Suppressor macrophage treated with lipopolysaccharide for 4 hours (primary cell): Measurements from ENCODE around the gene GPR15.
"Not testable (repeated sequence)": the region's sequence is repeated elsewhere in the genome, so short reads cannot be mapped to it uniquely, and the experiment has no call there.

Experiments
- DNase-seq: peaks from one replicate; pipeline ENCODE4 v3.0.0-alpha.2; 2020

GPR15 gene

DNA sequence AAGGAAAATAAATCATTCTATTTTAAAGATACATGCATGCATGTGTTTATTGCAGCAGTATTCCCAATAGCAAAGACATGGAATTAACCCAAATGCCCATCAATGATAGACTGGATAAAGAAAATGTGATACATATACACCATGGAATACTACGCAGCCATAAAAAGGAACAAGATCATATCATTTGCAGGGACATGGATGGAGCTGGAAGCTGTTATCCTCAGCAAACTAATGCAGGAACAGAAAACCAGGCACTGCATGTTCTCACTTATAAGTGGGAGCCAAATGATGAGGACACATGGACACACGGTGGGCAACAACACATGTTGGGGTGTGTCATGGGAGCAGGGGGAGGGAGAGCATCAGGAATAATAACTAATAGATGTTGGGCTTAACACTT is 28.0 kb downstream of the GPR15 start:
- DNase-seq, result not testable (repeated sequence)

GRCh38 chr3:98560911-98561310 is 29.1 kb downstream of the GPR15 start:
- DNase-seq, result no peak

DNA sequence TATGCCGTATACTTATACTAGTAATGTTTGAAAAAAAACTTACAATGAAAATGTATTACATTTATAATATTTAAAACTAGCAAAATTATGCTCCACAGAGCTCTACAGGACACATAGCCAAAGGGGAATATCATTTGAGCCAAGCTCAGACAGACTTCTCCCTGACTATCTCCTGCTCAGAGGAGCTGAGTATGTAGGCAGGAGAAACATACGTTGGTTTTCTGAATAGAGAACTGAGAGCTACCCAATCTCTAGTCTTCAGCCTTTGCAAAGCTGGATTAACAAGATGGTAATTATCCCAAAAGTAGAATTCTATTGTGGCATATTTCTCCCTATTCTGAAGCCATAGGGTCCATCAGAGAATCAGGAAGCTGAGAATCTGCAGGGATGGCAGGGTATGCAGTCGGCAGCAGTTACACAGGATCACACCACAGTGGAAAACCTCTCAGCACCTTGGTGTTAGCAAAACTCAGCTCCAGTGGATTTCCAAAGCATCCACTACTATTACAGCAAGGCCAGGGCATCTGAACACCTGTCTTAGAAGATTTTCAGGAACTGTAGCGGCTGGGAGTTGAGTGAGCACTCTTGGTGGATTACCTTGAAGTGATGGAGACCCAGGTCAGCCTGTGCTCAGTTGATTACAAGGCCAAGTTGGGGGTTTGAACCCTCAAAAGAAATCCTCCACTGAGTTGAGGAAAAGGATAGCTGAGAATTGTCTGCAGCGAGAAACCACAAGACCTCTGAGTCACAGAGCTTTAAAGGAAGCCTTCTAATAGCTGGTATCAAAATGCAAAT is 30.1 kb downstream of the GPR15 start:
- DNase-seq, result peak; percentile 25

DNA sequence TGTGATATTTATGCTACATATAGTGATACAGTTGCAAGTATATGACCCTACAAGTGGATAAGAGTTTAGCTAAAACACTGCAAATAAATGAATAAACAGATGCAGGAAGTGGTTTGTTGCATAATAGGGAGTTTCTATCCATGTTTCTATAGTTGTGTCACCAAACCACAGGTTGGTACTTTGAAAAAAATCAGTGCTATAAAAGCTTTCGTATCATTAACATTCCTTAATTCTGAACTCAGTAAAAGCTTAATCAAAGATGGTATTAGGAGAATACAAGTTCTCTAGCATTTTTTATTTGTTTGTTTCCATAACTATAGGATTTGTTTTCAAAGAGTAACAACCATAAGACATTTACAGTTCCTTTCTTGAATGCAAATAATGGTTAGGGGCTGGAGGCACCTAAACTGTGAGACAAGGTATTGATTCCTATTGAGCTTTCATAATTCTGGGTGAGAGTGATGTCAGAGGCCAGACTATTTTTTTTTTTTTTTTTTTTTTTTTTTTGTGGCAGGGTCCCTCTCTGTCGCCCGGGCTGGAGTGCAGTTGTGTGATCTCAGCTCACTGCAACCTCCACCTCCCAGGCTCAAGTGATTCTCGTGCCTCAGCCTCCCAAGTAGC is 32.0 kb downstream of the GPR15 start:
- DNase-seq, result peak; percentile 64

GRCh38 chr3:98564282-98565005 is 32.7 kb downstream of the GPR15 start:
- no peak for DNase-seq

GRCh38 chr3:98565237-98565643 is 33.5 kb downstream of the GPR15 start:
- peak; percentile 19 for DNase-seq

DNA sequence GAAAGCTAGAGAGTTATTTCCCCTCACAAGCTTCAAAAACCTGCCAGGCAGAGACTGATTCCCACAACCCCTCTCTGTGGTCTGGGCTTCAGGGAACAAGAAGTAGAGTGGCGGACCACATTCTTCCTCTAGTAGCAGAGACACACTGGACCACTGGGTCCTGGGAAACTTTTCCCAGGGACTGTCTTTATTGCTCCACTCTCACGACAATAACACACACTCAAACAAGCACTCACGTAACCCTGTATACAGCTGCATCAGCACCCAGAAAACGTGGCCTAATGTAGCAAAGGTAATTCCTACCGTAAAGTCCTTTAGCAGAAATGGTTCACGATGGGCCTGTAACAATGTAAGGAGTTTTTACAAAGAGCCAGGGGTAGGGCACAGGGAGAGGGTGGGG is 34.1 kb downstream of the GPR15 start:
- no peak for DNase-seq

- DNase-seq, result no peak
These were observed 36.0 kb downstream of the GPR15 start for GRCh38 chr3:98567666-98568270.

- DNase-seq, result no peak
These were observed 36.6 kb downstream of the GPR15 start for GRCh38 chr3:98568402-98568801.

DNA sequence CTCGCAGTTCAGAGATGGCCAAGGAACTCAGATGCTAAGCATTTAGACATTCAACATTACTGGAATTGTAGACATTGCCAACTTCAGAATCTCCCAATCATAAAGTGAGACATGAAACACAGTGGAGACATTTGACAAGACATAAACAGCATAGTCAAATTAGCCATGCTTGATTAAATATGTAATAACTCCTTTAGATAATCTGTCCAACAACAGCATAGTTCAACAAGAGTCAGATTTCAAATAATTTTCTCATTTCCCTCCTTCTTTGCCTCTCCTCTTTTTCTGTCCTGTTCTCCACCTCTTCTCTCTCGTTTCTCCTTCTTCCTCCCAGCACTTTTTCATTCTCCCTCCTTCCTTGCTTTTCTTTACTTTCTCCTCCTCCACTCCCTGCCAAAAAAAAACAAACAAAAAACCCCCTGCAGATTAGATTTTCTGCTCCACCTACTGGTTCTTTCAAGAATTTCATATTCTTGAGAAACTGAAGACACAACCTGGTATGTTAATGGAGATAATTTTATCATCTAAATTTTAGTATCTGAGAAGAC is 41.5 kb downstream of the GPR15 start:
- DNase-seq, result no peak

GRCh38 chr3:98574132-98574531 is 42.4 kb downstream of the GPR15 start:
- DNase-seq, result no peak

DNA sequence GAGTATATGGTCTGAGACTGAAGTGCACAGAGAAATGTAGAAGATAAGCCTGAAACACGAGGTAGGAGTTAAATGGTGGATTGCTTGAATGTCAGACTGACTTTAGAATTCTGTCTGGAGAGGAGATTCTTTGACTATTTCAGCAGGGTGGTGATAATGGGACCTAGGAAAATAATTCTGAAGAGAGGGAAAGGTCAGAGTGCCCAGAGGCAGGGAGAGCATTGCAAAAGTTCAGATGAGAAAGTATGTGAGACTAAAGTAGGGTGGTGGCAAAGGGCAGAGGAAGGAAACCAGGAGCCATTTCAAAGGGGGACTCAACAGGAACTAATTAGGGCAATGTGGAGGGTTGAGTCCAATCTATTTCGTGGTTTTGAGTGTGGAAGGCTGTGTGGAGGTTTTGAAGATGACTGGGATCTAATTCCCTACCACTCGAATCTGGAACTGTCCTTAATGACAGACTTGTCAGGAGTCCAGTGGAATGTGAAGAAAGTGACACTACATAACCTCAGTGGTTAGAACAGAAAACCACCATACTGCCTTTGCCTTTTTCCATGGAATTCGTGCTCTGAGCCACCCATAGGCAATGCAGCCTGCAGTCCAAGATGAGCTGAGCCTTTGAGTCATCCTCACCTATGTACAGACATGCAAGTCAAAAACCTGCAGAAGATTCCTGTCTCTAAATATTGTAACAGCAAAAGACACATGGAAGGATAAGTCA is 45.6 kb downstream of the GPR15 start:
- DNase-seq, result no peak

GRCh38 chr3:98580401-98581386 is 48.9 kb downstream of the GPR15 start:
- no peak for DNase-seq

DNA sequence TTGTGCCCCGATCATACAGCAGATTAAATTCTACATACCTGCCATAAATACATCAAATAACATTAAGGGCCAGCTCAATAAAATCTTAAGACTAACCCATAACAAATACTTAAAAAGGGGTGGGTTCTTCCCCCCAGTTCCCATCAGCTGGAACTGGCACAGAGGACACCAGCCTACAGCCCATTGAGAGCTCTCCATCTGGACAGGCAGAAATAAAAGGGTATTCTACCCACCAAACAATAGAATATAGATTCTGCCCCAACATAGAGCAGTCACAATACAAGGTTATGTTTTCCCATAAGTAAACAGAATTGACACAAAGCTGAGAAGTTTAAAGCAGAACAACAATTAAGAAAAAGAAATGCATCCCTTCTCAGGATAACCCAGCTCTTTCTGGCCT is 49.7 kb downstream of the GPR15 start:
- DNase-seq, result no peak

GRCh38 chr3:98582042-98582441 is 50.3 kb downstream of the GPR15 start:
- DNase-seq, result no peak

GRCh38 chr3:98583766-98584165 is 52.0 kb downstream of the GPR15 start:
- no peak for DNase-seq
